Measurements from ENCODE around the gene NUDT2.
"Not testable (repeated sequence)": the region's sequence is repeated elsewhere in the genome, so short reads cannot be mapped to it uniquely, and the experiment has no call there.

The NUDT2 gene

DNA sequence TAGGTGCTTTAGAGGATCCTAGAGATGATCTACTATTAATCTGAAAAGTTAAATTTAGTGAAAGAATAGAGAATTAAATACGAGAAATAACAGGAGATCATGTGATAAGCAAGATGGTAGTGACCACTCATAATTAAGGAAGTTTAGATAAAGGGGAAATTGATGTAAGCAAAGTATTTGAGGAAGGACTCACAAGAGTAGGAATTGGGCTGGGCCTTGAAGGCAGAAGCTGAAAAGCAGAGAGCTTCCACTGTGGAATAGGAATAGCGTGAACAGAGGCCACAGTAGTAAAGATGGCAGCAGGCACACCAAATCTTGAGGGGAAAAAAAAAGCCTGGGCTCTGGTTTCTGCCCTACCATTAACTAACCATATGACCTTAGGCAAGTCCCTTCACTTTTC lies 38.3 kb upstream of the NUDT2 start:
- no peaks in the 10 kb centered on the region for H3K9me2 ChIP-seq (replicated peaks; ENCODE audit: control insufficient read depth, low read length)
- H3K79me2 ChIP-seq (ENCODE audit: control insufficient read depth, low read length) = no peaks in the 10 kb centered on the region
- no peak overlapping the region for H3K27ac ChIP-seq (ENCODE audit: low read depth, low read length)
- peaks cover 5% of the 10 kb centered on the region; the same call in 1 of the 2 replicates for H3K4me1 ChIP-seq (ENCODE audit: control insufficient read depth, low read length)
- peaks cover 27% of the 10 kb centered on the region for H3K36me3 ChIP-seq (ENCODE audit: control insufficient read depth, low read length)
- no peak for TF ChIP-seq EZH2phosphoT487 (IDR thresholded peaks at IDR 0.05; ENCODE audit: borderline replicate concordance, low read length)
- TF ChIP-seq CTCF (IDR thresholded peaks at IDR 0.05; ENCODE audit: low read depth, low read length, poor library complexity, severe bottlenecking) = no peak
- H3F3A ChIP-seq (ENCODE audit: control insufficient read depth, insufficient read depth) = no peaks in the 10 kb centered on the region
- no peak overlapping the region for H3K4me3 ChIP-seq (ENCODE audit: low read length)
- no peaks in the 10 kb centered on the region for H4K20me1 ChIP-seq (ENCODE audit: control insufficient read depth, insufficient read depth, low read depth, low read length)
- H3K27me3 ChIP-seq (ENCODE audit: control insufficient read depth, low read length) = no peaks in the 10 kb centered on the region
- no peaks in the 10 kb centered on the region for H3K9me3 ChIP-seq (ENCODE audit: control insufficient read depth, insufficient read depth, low read length)
- H3K4me2 ChIP-seq (ENCODE audit: low read length) = no peak overlapping the region

DNA sequence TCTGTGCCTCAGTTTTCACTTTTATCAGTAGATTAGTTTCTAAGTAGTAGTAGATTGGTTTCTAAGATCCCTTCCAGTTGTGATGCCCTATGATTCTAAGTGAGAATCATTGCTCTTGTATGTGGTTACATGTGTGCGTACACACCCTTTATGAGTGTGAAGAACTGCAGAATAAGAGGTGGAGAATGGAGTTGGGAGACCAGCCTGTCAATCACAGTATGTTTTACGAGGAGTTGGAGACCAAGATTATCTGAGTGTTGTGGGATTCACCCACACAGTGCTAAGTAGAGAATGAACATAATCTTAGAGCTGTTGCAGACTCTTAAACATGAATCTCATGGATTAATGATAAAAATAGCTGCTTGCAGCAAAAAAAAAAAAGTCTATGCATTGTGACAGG lies 37.9 kb upstream of the NUDT2 start:
- Histone ChIP-seq H3K9me3 (ENCODE audit: control insufficient read depth, insufficient read depth, low read length) (no peaks in the 10 kb centered on the region), H3F3A (ENCODE audit: control insufficient read depth, insufficient read depth) (no peaks in the 10 kb centered on the region), H3K36me3 (ENCODE audit: control insufficient read depth, low read length) (peaks cover 24% of the 10 kb centered on the region), H3K27me3 (ENCODE audit: control insufficient read depth, low read length) (no peaks in the 10 kb centered on the region), H3K4me2 (ENCODE audit: low read length) (no peak overlapping the region), H3K9me2 (replicated peaks; ENCODE audit: control insufficient read depth, low read length) (no peaks in the 10 kb centered on the region), H3K4me3 (ENCODE audit: low read length) (no peak overlapping the region), H4K20me1 (ENCODE audit: control insufficient read depth, insufficient read depth, low read depth, low read length) (no peaks in the 10 kb centered on the region), H3K79me2 (ENCODE audit: control insufficient read depth, low read length) (no peaks in the 10 kb centered on the region), H3K27ac (ENCODE audit: low read depth, low read length) (no peak overlapping the region), H3K4me1 (ENCODE audit: control insufficient read depth, low read length) (peaks cover 5% of the 10 kb centered on the region; the same call in 1 of the 2 replicates)
- TF ChIP-seq CTCF (IDR thresholded peaks at IDR 0.05; ENCODE audit: low read depth, low read length, poor library complexity, severe bottlenecking) = no peak
- TF ChIP-seq EZH2phosphoT487 (IDR thresholded peaks at IDR 0.05; ENCODE audit: borderline replicate concordance, low read length) = no peak

GRCh38 chr9:34292552-34292951 lies 36.8 kb upstream of the NUDT2 start:
- no peaks in the 10 kb centered on the region for H3F3A ChIP-seq (ENCODE audit: control insufficient read depth, insufficient read depth)
- H3K27ac ChIP-seq (ENCODE audit: low read depth, low read length) = no peak overlapping the region
- no peaks in the 10 kb centered on the region for H3K27me3 ChIP-seq (ENCODE audit: control insufficient read depth, low read length)
- peaks cover 5% of the 10 kb centered on the region; the same call in 1 of the 2 replicates for H3K4me1 ChIP-seq (ENCODE audit: control insufficient read depth, low read length)
- peaks cover 15% of the 10 kb centered on the region for H3K36me3 ChIP-seq (ENCODE audit: control insufficient read depth, low read length)
- no peak overlapping the region for H3K4me3 ChIP-seq (ENCODE audit: low read length)
- no peak overlapping the region for H3K4me2 ChIP-seq (ENCODE audit: low read length)
- H3K9me3 ChIP-seq (ENCODE audit: control insufficient read depth, insufficient read depth, low read length) = no peaks in the 10 kb centered on the region
- no peak for TF ChIP-seq EZH2phosphoT487 (IDR thresholded peaks at IDR 0.05; ENCODE audit: borderline replicate concordance, low read length)
- no peak for TF ChIP-seq CTCF (IDR thresholded peaks at IDR 0.05; ENCODE audit: low read depth, low read length, poor library complexity, severe bottlenecking)
- H3K79me2 ChIP-seq (ENCODE audit: control insufficient read depth, low read length) = no peaks in the 10 kb centered on the region
- H4K20me1 ChIP-seq (ENCODE audit: control insufficient read depth, insufficient read depth, low read depth, low read length) = no peaks in the 10 kb centered on the region
- no peaks in the 10 kb centered on the region for H3K9me2 ChIP-seq (replicated peaks; ENCODE audit: control insufficient read depth, low read length)

DNA sequence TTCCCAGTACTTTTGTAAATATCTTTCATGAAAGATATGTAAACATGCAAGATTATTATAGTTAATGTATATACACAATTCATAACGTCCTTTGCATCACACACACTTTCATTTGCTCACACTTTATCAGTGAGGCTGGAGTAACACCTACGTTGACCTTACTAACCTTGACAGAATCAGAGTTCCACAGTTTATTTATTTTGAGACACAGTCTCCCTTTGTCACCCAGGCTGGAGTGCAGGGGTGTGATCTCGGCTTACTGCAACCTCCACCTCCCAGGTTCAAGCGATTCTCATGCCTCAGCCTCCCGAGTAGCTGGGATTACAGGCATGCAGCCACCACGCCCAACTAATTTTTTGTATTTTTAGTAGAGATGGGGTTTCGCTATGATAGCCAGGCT lies 28.3 kb upstream of the NUDT2 start:
- not testable (repeated sequence) for H3K4me2 ChIP-seq (ENCODE audit: low read length); H4K20me1 ChIP-seq (ENCODE audit: control insufficient read depth, insufficient read depth, low read depth, low read length); H3K4me1 ChIP-seq (ENCODE audit: control insufficient read depth, low read length); H3F3A ChIP-seq (ENCODE audit: control insufficient read depth, insufficient read depth); H3K4me3 ChIP-seq (ENCODE audit: low read length); H3K9me3 ChIP-seq (ENCODE audit: control insufficient read depth, insufficient read depth, low read length); H3K27ac ChIP-seq (ENCODE audit: low read depth, low read length); H3K27me3 ChIP-seq (ENCODE audit: control insufficient read depth, low read length); H3K9me2 ChIP-seq (replicated peaks; ENCODE audit: control insufficient read depth, low read length); H3K79me2 ChIP-seq (ENCODE audit: control insufficient read depth, low read length); H3K36me3 ChIP-seq (ENCODE audit: control insufficient read depth, low read length)

- not testable (repeated sequence) for H3K9me2 ChIP-seq (replicated peaks; ENCODE audit: control insufficient read depth, low read length); H3F3A ChIP-seq (ENCODE audit: control insufficient read depth, insufficient read depth); H3K4me3 ChIP-seq (ENCODE audit: low read length); H3K4me1 ChIP-seq (ENCODE audit: control insufficient read depth, low read length); H3K4me2 ChIP-seq (ENCODE audit: low read length); H3K27me3 ChIP-seq (ENCODE audit: control insufficient read depth, low read length); H3K9me3 ChIP-seq (ENCODE audit: control insufficient read depth, insufficient read depth, low read length); H4K20me1 ChIP-seq (ENCODE audit: control insufficient read depth, insufficient read depth, low read depth, low read length); H3K27ac ChIP-seq (ENCODE audit: low read depth, low read length)
- Histone ChIP-seq H3K36me3 (ENCODE audit: control insufficient read depth, low read length) (peaks cover 23% of the 10 kb centered on the region), H3K79me2 (ENCODE audit: control insufficient read depth, low read length) (peaks cover 15% of the 10 kb centered on the region)
Observed at GRCh38 chr9:34308316-34308715, 21.1 kb upstream of the NUDT2 start.

Data from DOHH2 (cell line).